ENCODE results near the gene FPR2. TPM values are rescaled to one million over a fixed set of nuclear protein-coding genes. Genes with fewer than 3 reads are reported as not detected.
"Not testable (repeated sequence)": the region's sequence is repeated elsewhere in the genome, so short reads cannot be mapped to it uniquely, and the experiment has no call there.

Gene FPR2
- total RNA-seq, 3 donors from 2014 or later: not detected

DNA sequence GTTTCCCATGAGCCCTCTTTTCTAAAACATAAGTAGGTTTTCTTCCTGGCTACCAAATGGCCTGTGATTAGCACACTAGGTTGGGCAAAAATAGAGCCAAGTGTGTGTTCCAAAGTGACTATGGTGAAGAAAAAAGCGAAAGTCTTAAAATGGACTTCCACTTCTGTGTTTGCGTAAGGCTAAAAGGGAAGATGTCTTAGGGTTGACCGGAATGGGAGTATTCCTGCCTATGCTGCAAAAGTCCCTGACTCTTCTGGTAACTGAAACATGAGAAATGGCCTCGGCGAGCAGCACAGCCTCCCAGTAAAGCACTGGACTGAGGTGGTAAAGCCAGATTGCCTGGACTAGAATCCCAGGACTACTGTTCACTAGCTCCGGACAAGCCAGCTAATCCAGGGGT lies 6.9 kb upstream of the FPR2 start:
- H3K36me3 Mint-ChIP-seq (ENCODE audit: insufficient read depth): no peaks in the 10 kb centered on the region
- DNase-seq: no peak
- no peak for ATAC-seq
- peaks cover 7% of the 10 kb centered on the region for H3K9me3 Mint-ChIP-seq
- no peak overlapping the region for H3K4me3 Mint-ChIP-seq
- no peaks in the 10 kb centered on the region for H3K4me1 Mint-ChIP-seq (ENCODE audit: low read depth)
- peaks cover 7% of the 10 kb centered on the region for H3K27me3 Mint-ChIP-seq (ENCODE audit: low read depth)

DNA sequence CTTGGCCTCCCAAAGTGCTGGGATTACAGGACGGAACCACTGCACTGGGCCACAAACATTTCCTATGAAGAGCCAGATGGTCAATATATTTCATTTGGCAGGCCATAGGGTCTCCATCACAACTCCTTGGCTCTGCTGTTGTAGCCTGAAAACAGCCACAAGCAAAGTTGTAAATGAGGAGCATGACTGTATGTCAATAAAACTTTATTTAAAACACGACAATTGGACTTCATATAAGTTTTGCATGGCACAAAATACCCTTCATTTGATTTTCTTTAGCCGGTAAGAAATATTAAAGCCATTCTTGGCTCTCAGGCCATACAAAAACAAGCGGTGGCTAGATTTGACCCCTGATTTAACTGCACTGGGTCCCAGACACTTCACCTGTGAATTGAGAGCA lies 6.2 kb upstream of the FPR2 start:
- no peak overlapping the region for H3K4me3 Mint-ChIP-seq
- ATAC-seq: no peak
- H3K36me3 Mint-ChIP-seq (ENCODE audit: insufficient read depth): no peaks in the 10 kb centered on the region
- DNase-seq: no peak
- H3K9me3 Mint-ChIP-seq: peaks cover 9% of the 10 kb centered on the region
- peaks cover 7% of the 10 kb centered on the region for H3K27me3 Mint-ChIP-seq (ENCODE audit: low read depth)
- no peaks in the 10 kb centered on the region for H3K4me1 Mint-ChIP-seq (ENCODE audit: low read depth)

DNA sequence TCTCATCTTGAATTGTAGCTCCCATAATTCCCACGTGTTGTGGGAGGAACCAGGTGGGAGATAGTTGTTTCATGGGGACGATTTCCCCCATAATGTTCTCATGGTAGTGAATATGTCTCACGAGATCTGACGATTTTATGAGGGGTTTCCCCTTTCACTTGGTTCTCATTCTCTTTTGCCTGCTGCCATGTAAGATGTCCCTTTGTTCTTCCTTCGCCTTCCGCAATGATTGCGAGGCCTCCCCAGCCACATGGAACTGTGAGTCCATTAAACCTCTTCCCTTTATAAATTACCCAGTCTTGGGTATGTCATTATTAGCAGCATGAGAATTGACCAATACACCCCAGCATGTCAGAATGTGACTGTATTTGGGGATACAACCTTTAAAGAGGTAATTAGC lies 5.4 kb upstream of the FPR2 start:
- Mint-ChIP-seq H3K4me1 (ENCODE audit: low read depth) (no peaks in the 10 kb centered on the region), H3K4me3 (no peak overlapping the region), H3K27me3 (ENCODE audit: low read depth) (peaks cover 7% of the 10 kb centered on the region), H3K9me3 (peaks cover 10% of the 10 kb centered on the region), H3K36me3 (ENCODE audit: insufficient read depth) (no peaks in the 10 kb centered on the region)
- DNase-seq (no peak), ATAC-seq (no peak)

DNA sequence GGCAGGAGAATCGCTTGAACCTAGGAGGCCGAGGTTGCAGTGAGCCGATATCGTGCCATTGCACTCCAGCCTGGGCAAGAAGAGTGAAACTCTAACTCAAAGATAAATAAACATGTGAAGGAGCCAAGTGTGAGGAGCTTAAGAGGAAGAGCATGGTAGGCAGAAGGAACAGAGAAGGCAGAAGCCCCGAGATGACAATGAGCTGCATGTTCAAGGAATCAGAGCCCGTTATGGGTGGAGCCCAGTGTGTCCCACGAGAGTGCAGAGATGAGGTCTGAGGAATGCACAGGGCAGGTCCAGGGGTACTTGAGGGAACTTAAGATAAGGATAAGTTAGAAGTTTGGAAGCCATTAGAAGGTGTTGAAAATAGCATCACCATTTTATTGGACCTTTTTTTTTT lies 716 bp downstream of the FPR2 start:
- Mint-ChIP-seq H3K4me3 (no peak overlapping the region), H3K9me3 (peaks cover 11% of the 10 kb centered on the region), H3K4me1 (ENCODE audit: low read depth) (no peaks in the 10 kb centered on the region), H3K27me3 (ENCODE audit: low read depth) (peaks cover 33% of the 10 kb centered on the region), H3K36me3 (ENCODE audit: insufficient read depth) (no peaks in the 10 kb centered on the region)
- ATAC-seq (no peak), DNase-seq (no peak)

DNA sequence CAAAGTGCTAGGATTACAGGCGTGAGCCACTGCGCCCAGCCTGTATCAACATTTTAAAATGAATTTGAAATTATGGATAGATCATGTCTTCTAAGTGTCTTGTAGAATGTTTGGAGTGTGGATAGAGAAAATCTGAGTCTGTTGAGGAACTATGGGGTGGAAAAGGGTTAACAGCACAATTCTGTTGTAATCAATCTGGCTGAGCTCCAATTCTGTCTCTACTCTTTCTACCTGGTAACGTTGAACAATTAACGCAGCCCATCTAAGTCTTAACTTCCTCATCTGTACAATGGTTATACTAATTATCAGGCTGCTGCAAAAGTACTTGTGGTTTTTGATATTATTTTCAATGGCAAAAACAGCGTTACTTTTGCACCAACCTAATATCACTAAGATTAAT lies 4.1 kb downstream of the FPR2 start:
- ATAC-seq: no peak
- no peaks in the 10 kb centered on the region for H3K4me1 Mint-ChIP-seq (ENCODE audit: low read depth)
- H3K9me3 Mint-ChIP-seq: peaks cover 10% of the 10 kb centered on the region

DNA sequence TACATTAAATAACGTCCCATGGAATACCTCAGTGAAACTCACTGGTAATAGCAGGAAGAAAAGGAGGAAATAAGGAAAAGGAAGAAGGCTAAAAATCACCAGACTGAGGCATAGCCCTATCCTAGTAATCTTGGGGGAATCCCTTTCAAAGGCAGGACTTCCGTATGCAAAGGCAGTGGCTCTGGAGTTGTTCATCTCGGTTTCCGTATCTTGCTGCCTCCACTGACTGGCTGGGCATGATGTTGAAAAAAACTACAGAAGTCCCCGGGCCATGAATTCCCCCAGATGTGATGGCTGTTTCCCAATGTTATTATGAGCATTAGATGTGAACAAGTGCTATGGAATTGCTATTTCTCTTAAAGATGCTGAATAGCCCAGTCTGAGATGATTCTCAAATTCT lies 5.5 kb downstream of the FPR2 start:
- Mint-ChIP-seq H3K4me1 (ENCODE audit: low read depth) (no peaks in the 10 kb centered on the region), H3K9me3 (peaks cover 10% of the 10 kb centered on the region), H3K36me3 (ENCODE audit: insufficient read depth) (no peaks in the 10 kb centered on the region), H3K27me3 (ENCODE audit: low read depth) (peaks cover 45% of the 10 kb centered on the region), H3K4me3 (no peak overlapping the region)
- ATAC-seq: no peak
- no peak for DNase-seq

More for the DNA sequence above, 4.1 kb downstream of the FPR2 start:
- no peak for DNase-seq
- no peaks in the 10 kb centered on the region for H3K36me3 Mint-ChIP-seq (ENCODE audit: insufficient read depth)
- H3K27me3 Mint-ChIP-seq (ENCODE audit: low read depth): peaks cover 36% of the 10 kb centered on the region
- no peak overlapping the region for H3K4me3 Mint-ChIP-seq

DNA sequence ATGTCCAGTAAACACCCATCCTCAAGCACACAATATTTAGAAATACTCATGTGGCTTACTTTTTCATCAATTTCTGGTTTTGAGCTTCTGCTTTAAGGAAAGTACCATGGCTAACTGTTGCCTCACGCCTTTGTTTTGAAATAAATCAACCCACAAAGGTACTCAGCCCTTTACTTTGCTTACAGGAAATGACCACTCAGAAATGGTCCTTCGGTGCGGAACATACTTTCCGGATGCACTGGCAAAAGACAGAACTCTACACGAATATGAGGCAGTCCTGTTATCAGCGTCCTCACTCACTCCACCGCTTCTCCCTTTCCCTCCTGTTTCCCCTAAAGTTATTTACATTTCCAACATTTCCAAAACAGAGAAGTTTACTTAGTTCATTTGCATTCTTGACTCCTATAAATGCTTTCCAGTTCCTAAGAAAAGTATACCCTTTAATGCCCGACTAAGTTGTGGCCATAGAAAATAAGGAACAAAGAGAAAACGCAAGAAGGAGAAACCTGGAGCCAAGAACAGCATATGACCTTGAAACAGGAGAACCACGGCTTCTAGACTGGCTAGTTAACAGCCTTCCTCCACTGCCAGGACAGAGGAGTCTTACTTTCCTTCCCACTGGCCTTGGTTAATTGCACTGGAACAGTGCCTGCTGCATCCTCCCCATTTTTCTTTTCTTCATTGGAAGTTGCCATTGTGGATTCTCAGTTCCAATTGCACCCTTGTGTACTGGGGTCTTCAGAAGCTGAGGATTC lies 10.6 kb downstream of the FPR2 start:
- peaks cover 39% of the 10 kb centered on the region for H3K27me3 Mint-ChIP-seq (ENCODE audit: low read depth)
- H3K4me3 Mint-ChIP-seq: no peak overlapping the region
- no peaks in the 10 kb centered on the region for H3K4me1 Mint-ChIP-seq (ENCODE audit: low read depth)
- H3K9me3 Mint-ChIP-seq: peaks cover 8% of the 10 kb centered on the region
- no peaks in the 10 kb centered on the region for H3K36me3 Mint-ChIP-seq (ENCODE audit: insufficient read depth)
- no peak for DNase-seq
- no peak for ATAC-seq

DNA sequence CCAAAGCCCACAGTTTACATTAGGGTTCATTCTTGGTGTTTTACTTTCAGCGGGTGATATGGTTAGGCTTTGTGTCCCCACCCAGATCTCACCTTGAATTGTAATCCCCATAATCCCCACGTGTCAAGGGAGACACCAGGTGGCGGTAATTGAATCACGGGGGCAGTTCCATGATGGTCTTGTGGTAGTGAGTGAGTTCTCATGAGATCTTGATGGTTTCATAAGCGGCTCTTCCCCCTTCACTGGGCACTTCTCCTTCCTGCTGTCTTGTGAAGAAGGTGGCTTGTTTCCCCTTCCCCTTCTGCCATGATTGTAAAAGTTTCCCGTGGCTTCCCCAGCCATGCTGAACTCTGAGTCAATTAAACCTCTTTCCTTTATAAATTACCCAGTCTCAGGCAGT lies 12.0 kb downstream of the FPR2 start:
- H3K27me3 Mint-ChIP-seq (ENCODE audit: low read depth): peaks cover 50% of the 10 kb centered on the region
- no peaks in the 10 kb centered on the region for H3K36me3 Mint-ChIP-seq (ENCODE audit: insufficient read depth)
- ATAC-seq (no peak), DNase-seq (no peak)
- no peak overlapping the region for H3K4me3 Mint-ChIP-seq
- peaks cover 8% of the 10 kb centered on the region for H3K9me3 Mint-ChIP-seq
- no peaks in the 10 kb centered on the region for H3K4me1 Mint-ChIP-seq (ENCODE audit: low read depth)

DNA sequence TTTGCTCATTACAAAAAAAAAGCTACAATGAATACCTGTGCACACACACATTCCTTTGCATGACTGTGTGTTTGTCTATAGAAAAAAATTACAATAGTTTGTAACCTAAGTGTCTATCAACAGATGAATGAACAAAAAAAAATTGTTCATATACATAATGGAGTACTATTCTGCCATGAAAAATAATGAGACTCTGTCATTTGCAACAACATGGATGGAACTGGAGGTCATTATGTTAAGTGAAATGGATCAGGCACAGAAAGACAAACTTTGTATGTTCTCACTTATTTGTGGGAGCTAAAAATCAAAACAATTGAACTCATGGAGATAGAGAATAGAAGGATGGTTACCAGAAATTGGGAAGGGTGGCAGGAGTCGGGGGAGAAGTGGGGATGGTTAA lies 15.6 kb downstream of the FPR2 start:
- not testable (repeated sequence) for DNase-seq; ATAC-seq; H3K4me3 Mint-ChIP-seq; H3K36me3 Mint-ChIP-seq (ENCODE audit: insufficient read depth); H3K4me1 Mint-ChIP-seq (ENCODE audit: low read depth); H3K9me3 Mint-ChIP-seq
- H3K27me3 Mint-ChIP-seq (ENCODE audit: low read depth): peaks cover 49% of the 10 kb centered on the region

DNA sequence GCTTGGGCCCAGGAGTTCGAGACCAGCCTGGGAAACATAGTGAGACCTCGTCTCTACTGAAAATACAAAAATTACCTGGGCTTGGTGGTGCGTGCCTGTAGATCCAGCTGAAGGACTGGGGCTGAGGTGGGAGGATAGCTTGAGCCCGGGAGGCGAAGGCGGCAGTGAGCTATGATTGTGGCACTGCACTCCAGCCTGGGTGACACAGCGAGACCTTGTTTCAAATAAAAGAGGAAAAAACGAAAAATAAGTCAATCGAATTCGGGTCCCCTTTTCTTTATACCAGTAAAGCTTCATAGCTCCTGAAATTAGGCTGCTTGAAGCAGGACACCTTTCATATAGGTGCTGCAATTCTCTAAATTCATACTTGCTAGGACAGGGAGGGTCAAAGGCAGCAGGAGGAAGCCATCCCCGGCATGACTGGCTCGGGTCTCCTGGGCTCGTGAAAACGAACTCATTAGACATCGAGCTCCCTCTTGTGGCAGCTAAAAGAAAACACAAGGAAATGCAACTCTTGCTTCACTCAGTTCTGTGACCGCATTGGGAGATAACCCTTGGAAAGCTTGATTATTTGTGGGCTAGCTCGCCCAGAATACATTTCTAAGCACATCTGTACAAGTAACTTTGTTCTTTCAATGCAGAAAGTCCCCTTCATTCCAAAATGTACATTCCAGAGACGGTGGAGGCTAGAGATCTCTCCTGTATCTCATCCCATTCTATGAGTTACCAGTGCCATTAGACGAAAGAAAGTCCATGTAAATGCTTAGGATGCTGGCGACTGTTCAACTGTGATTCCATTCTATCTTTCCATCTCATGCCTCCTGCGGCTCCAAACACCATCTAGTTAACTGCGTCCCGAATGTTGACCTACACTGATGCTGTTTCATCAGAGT lies 16.8 kb downstream of the FPR2 start:
- peak; percentile 22 for DNase-seq
- H3K4me1 Mint-ChIP-seq (ENCODE audit: low read depth): no peaks in the 10 kb centered on the region
- no peak overlapping the region for H3K4me3 Mint-ChIP-seq
- ATAC-seq: peak; percentile 43 to 66
- H3K27me3 Mint-ChIP-seq (ENCODE audit: low read depth): peaks cover 46% of the 10 kb centered on the region
- peaks cover 2% of the 10 kb centered on the region for H3K9me3 Mint-ChIP-seq
- H3K36me3 Mint-ChIP-seq (ENCODE audit: insufficient read depth): no peaks in the 10 kb centered on the region

DNA sequence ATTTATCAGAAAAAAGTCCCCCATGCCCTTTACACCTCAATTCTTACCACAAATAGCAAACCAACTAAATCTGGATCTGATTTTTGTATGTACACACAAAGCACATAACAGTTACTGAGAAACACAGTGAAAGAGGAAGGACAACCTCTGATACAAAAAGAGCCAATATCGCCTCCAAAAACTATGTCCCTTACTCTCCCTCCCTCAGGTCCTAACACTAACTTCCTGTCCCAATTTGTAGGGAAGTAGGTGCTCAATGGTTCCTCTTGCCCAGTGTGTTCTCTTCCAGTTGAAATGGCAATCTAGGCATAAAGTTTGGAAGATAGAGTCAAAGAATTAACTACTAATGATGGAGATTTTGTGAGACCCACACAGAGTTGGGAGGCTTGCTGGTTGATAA lies 18.2 kb downstream of the FPR2 start:
- Mint-ChIP-seq H3K9me3 (no peaks in the 10 kb centered on the region), H3K4me3 (no peak overlapping the region), H3K4me1 (ENCODE audit: low read depth) (no peaks in the 10 kb centered on the region), H3K27me3 (ENCODE audit: low read depth) (peaks cover 41% of the 10 kb centered on the region), H3K36me3 (ENCODE audit: insufficient read depth) (no peaks in the 10 kb centered on the region)
- DNase-seq (no peak), ATAC-seq (no peak)

DNA sequence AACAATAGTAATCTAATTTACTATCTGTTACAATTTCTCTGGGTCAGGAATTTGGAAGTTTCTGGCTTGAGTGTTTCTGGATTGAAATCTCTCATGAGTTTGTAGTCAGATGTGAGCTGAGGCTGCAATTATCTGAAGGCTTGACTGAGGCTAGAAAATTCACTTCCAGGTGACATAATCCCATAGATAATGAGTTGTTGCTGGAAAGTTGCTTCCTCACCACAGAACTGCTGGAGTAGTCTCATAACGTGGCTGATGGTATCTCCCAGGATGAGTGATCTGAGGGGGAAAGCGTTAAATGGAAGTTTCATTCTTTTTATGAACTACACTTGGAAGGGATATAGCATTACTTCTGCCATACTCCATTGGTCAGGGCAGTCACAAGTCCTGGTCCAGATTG lies 18.7 kb downstream of the FPR2 start:
- ATAC-seq (no peak), DNase-seq (no peak)
- Mint-ChIP-seq H3K4me3 (no peak overlapping the region), H3K4me1 (ENCODE audit: low read depth) (no peaks in the 10 kb centered on the region), H3K9me3 (no peaks in the 10 kb centered on the region), H3K27me3 (ENCODE audit: low read depth) (peaks cover 39% of the 10 kb centered on the region), H3K36me3 (ENCODE audit: insufficient read depth) (no peaks in the 10 kb centered on the region)

DNA sequence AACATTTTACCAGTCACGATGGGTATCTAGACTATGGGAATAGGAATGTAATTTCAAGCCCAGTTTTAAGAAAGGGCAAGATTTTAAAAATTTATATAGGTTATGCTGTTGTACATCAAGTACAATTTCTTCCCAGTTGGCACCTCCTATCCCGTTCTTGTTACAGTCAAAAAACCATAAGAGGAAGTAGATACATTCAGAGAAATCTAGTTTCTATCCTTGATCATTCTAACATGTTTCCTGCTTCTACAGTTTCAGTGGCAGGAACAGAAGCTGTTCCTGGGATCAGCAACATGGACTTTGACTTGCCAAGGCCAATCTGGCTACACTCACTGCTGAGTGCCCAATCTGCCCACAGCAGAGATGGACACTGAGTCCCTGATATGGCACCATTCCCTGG lies 19.3 kb downstream of the FPR2 start:
- no peaks in the 10 kb centered on the region for H3K9me3 Mint-ChIP-seq
- no peaks in the 10 kb centered on the region for H3K36me3 Mint-ChIP-seq (ENCODE audit: insufficient read depth)
- H3K4me1 Mint-ChIP-seq (ENCODE audit: low read depth): no peaks in the 10 kb centered on the region
- ATAC-seq: no peak
- H3K27me3 Mint-ChIP-seq (ENCODE audit: low read depth): peaks cover 35% of the 10 kb centered on the region
- no peak overlapping the region for H3K4me3 Mint-ChIP-seq
- DNase-seq: no peak

DNA sequence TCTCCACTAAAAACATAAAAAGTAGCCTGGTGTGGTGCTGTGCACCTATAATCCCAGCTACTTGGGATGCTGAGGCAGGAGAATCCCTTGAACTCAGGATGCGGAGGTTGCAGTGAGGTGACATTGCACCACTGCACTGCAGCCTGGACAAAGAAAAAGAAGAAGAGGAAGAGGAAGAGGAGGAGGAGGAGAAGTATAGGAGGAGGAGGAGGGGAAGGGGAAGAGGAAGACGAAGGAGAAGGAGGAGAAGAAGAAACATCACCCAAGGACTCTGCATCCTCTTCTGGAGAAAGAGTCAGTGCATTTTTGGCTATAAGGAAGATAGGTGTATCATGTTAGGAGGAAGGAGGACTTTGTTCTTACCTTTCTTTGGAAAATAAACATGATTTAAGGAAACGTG lies 21.0 kb downstream of the FPR2 start:
- Mint-ChIP-seq H3K4me3 (no peak overlapping the region), H3K4me1 (ENCODE audit: low read depth) (no peaks in the 10 kb centered on the region), H3K9me3 (no peaks in the 10 kb centered on the region), H3K36me3 (ENCODE audit: insufficient read depth) (no peaks in the 10 kb centered on the region), H3K27me3 (ENCODE audit: low read depth) (peaks cover 26% of the 10 kb centered on the region)
- no peak for ATAC-seq
- DNase-seq: no peak

DNA sequence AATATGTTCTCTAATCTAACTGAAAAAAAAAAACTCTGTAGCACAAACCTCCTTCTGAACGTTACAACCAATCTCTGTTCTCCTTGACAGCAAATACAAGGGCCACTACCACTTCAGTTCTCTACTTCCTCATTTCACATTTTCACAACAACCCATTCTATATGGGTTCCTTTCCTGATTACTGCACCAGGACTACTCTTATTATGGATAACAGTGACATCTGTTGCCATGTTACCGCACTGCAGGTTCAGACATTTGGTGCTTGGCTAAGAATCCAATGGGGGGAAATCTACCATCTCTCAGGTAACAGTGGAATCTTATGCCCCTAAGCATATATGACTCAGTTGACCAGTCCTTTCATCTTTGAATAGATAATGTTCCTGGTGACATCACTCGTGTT lies 22.4 kb downstream of the FPR2 start:
- H3K36me3 Mint-ChIP-seq (ENCODE audit: insufficient read depth): no peaks in the 10 kb centered on the region
- no peak for DNase-seq
- peaks cover 4% of the 10 kb centered on the region for H3K9me3 Mint-ChIP-seq
- H3K27me3 Mint-ChIP-seq (ENCODE audit: low read depth): peaks cover 18% of the 10 kb centered on the region
- H3K4me1 Mint-ChIP-seq (ENCODE audit: low read depth): no peaks in the 10 kb centered on the region
- H3K4me3 Mint-ChIP-seq: no peak overlapping the region
- no peak for ATAC-seq
